ENCODE data around the gene FAM131B.
"Not testable (repeated sequence)": the region's sequence is repeated elsewhere in the genome, so short reads cannot be mapped to it uniquely, and the experiment has no call there.

Gene FAM131B

DNA sequence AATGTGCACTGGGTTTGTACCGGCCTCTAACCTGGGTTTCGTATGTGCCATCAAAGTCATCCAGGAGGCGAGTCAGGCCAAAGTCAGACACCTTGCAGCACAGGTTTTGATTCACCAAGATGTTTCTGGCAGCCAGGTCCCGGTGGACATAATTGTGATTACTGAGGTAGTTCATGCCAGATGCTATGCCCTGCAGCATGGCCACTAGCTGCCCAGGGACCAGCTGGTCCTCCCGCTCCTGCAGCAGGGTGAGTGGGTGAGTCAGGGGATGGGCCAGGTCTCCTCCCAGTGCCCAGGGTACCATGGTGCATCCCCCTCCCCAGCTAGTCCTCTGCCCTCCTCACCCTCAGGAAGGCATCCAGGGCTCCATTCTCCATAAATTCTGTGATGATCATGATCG, 32.3 kb upstream of the FAM131B start:
- DNase-seq, result no peak

DNA sequence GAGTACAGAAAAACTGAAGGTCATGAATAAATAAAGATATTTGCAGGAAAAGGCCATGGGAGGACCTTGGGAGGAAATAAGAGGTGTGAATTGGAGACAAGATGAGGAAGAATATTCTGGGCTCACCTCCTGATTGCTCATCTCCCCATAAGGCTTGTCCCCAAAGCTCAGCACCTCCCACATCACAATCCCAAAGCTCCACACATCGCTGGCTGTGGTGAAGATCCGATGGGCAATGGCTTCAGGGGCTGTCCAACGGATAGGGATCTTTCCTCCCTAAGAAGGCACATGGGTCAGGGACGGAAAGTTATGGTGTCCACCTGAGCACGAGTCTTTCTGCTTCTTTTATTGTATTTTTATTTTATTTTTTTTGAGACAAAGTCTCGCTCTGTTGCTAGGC, 31.6 kb upstream of the FAM131B start:
- DNase-seq, result no peak

DNA sequence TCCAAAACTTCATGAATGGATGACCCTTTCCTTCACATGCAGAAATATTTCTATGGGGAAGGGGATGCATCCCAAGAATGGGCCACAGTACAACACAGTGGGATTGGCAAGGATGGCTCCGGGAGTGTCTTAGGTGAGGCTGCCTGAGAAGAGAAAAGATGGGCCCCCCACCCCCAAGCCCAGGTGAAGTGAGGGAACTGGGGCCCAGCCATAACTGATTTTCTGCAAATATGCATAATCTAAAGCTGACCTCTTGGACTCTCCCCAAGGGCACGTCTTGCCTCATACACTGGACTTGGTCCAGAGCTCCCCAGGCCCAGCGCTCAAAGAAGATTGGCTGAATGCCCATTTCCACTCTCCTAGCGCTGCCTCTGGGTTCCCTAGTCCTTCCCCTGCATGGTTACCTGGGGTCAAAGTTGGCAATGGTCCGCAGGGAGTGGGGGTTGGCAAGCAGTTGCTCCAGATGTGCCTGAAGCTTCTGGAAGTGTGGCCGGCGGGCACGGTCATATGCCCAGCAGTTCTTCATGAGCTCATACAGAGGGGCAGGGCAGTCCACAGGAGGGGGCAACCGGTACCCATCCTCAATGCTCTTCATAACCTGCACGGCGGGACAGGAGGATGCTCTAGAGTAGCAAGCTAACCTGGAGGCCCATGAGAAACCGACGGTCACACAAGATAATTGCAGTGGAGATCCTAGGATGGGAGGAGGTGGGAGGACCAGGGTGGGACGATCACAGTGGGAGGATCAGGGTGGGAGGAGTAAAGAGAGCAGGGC, 30.9 kb upstream of the FAM131B start:
- DNase-seq, result no peak

DNA sequence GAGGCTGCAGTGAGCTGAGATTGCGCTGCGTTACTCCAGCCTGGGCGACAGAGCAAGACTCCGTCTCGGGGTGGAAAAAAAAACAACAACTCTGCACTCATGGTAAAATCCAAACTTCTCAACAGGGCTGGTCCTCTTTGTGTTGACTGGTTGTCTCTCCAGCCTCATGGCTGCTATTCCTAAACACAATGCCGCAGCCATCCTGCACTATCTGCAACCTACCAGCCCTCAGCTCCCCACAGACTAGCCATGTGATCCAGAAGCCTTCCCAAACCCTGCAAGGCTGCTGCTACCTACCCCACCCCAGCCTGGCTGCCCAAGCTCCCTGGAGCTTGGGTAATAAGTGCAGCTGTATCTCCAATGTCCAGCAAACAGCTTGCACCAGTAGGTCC, 30.4 kb upstream of the FAM131B start:
- no peak for DNase-seq

DNA sequence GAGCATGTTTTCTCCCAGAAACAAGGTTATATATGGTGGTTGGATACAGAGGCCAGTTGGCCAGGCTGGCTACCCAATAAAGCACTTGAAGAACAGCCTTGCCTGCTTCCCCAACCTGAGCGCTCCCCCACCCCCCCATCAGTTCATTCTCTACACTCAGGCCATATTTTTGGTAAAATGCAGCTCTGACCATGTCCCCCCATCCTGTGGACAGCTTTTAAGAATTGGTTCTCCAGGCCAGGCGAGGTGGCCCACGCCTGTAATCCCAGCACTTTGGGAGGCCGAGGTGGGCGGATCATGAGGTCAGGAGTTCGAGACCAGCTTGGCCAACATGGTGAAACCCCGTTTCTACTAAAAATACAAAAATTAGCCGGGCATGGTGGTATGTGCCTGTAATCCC, 29.9 kb upstream of the FAM131B start:
- not testable (repeated sequence) for DNase-seq

DNA sequence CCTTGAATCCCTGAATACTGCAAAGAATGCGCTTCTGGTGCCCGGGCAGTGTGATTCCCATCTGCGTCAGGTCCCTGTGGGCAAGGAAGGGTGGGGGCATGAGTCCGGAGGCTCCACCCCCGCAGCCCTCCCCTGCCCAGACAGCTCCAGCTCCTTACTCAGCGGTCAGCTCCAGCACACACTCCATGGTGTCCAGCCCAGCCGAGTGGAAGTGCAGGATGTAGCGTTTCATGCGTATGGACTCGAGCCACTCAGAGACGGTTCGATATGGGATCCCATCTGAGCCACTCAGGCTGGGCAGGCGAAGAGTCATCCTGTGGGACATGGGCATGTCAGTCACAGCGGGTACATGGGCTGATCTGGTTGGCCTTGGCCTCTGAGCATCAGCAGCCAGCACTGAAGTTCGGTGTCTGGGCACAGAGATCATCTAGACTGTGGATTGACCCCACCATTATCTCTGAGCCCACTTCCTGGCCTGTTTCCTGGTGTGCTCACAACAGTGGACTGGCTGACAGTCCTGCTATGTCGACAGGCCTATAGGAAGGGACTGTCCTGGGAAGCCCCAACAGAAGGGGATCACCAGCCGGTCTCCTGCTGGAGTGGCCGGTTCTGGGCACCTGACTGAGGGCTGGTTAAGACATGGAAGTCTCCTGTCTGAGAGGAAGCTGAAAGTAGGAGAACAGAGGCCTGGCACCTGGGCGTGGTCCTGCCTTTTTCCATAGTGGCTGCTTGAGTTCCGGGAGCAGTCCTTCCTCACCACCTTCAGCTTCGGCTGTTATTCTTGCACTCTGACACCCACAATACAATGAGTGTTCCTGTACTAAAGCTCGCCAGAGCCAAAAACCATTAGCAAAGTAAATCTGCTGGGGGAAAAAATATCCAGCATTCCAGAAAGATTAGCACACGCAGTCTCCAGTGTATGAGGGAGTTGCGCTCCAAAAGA, 29.2 kb upstream of the FAM131B start:
- DNase-seq, result no peak

DNA sequence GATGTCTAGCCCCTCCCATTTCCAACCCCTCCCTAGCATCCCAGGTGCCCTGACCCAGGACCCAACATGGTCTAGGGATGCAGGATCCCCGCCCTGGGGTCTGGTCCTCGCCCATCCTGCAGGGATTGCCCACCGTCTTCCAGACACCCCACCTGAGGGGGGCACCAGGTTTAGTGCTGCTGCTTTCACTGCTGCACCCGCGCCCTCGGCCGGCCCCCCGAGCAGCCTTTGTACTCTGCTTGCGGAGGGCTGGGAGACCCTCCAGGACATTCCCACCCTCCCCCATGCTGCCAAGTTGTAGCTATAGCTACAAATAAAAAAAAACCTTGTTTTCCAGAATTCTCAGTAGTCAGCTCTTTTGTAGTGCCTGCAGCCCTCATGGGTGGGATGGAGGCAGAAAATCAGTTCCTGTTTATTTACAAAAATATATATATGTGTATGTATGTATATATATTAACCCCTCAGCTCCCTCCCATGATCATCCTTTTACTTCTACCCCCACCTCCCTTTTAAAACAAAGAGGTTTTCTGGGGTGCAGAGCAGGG, 28.3 kb upstream of the FAM131B start:
- no peak for DNase-seq

DNA sequence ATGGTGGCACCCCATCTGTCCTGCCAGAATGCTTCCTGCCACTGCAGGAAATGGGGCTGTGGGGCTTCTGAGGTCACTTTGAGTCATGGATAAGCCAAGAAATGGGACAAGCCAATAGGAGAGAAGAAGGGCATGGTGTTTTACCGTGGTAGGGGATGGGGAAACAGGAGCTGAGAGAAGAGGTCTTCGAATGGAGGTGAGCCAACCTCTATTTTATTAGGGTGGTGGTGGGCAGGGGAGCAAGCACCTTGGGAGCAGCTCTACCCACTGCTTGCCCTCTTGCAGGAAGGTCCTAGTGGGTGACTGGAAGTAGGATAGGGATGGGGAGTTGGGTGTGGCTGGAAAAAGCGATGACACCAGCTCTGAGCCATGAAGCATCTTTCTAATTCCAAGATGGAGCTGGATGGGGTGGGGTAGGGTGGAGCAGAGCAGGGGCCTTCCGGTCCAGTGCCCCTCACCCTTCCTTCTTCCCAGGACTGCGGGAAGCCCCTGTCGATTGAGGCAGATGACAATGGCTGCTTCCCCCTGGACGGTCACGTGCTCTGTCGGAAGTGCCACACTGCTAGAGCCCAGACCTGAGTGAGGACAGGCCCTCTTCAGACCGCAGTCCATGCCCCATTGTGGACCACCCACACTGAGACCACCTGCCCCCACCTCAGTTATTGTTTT, 27.7 kb upstream of the FAM131B start:
- no peak for DNase-seq

DNA sequence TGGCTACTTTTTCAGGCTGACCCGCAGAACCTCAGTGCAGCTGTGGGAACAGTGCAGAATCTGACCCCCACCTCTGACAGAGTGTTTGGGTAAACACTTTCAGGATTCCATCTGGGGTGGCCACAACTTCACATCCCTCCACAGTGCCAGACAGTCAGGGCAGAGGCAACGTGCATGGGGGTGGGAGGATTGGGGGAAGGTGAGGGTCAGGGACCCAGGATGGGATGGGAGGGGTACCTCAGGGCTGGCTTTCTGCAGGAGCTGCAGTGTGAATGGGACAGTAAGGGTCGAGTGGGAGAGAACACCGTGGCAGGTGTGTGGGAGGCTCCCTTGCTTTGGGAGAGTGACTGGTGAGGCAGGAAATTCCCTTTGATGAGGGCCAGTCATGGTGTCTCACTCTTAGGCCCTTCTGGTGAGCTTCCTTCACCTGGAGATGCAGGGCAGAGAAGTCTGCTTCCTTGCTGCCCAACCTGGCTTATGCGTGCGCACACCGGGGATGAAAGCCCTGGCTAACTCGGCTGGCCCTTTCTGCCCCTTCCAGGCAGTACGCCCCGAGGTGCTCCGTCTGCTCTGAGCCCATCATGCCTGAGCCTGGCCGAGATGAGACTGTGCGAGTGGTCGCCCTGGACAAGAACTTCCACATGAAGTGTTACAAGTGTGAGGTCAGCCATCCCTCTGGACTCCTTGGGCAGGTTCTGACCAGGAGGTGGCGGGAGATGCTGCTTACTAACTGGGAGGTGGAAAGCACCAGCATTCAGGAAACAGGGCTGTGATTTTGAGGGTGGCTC, 27.0 kb upstream of the FAM131B start:
- DNase-seq, result no peak

DNA sequence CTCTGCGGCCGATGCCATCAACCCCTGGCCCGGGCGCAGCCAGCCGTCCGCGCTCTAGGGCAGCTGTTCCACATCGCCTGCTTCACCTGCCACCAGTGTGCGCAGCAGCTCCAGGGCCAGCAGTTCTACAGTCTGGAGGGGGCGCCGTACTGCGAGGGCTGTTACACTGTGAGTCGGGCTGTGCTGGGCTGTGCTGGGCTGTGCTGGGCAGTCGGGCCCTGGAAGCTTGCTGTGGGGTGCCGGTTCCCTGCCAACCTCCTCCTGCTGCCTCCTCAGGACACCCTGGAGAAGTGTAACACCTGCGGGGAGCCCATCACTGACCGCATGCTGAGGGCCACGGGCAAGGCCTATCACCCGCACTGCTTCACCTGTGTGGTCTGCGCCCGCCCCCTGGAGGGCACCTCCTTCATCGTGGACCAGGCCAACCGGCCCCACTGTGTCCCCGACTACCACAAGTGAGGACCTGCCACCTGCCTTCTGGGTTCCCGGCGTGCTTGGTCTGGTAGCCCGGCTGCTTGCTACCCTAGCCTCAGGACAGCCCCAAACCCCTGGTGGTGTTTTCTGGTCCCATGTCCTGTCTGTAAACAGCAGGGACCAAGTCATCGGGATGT, 26.1 kb upstream of the FAM131B start:
- DNase-seq, result no peak

DNA sequence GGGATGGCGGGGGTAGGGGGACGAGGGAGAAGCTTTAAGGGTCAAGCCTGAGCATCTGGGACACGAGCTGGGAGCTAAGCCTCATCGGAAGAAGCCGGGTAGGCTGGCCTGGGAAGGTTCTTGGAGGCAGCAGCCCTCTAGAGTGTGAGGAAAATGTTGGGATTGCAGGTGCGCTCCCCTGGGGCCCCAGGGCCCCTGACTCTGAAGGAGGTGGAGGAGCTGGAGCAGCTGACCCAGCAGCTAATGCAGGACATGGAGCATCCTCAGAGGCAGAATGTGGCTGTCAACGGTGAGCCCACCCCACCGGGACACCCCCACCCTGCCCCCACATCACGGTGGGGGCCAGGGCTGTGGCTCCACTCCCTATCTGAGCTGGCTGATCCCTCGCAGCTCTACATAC, 25.5 kb upstream of the FAM131B start:
- DNase-seq, result no peak

DNA sequence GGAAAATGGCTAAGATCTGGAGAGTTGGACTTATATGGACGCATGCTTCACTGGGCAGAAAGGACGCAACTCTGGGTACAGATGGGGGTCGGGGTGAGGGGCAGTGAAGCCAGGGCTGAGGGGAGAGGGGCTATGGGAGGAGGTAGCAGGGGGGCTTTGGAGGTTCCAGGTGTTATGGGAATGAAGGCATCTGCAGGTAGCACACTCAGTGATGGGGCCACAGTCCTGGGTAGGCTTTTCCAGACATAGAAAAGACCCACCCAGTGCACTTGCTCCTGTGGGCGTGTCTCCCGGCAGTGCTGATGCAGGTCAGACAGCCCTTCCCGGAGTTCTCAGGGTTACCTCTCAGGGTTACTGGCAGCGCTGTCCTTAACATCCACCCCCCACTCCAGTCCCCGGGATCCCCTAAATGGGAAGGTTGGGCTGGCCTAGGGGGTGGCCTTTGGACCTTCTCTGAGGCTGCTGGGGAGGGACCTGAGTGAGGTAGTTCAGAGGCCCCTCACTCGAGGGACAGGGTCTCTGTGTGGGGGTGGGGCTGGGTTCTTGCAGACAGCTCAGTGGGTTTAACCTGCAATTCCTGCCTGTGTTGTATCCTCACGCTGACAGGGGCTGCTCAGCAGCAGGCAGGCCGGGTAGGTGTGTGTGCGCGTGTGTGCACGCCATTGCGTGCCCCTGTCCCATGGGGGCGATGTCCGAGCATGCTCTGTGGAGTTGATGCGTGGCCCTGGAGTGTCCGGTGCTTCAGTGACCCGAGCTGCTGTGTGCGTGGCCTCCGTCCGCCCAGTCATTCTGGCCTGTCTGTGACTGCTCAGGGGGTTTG, 24.9 kb upstream of the FAM131B start:
- no peak for DNase-seq

DNA sequence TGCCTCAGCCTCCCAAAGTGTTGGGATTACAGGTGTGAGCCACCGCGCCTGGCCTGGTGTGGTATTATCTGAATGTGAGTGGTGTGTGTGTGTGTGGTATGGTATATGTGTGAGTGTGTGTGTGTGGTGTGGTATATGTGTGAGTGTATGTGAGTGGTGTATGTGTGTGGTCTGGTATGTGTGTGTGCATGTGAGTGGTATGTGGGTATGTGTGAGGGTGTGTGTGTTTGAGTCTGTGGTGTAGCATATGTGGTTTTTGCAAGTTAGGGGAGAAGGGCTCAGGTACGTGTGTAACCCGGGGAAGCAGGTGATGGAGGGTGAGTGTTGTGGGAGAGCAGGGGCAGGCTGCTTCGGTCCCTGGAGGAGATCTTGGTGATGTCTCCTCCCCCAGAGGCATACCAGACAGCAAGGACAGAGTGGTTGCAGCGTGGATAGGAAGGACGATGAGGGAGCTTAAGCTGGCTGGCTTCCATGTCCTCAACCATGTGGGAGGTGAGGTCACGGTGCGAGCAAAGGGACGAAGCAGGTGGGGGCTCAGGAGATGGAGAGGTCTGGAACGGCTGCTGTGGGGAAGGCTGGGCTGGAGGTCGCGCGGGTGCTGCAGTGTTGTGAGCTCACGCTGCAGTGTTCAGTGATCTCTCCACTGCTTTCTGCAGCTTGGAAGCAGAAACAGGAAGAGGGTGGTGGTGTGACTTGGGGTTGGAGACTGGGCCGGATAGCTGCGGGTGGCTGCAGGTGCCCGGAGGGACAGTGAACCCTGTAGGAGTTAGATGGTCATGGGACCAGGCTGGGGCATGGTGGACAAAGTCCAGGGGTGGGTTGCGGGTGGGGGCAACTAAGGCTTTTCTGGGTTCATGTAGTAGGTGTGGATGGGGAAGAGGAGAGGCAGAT, 23.6 kb upstream of the FAM131B start:
- DNase-seq, result no peak

DNA sequence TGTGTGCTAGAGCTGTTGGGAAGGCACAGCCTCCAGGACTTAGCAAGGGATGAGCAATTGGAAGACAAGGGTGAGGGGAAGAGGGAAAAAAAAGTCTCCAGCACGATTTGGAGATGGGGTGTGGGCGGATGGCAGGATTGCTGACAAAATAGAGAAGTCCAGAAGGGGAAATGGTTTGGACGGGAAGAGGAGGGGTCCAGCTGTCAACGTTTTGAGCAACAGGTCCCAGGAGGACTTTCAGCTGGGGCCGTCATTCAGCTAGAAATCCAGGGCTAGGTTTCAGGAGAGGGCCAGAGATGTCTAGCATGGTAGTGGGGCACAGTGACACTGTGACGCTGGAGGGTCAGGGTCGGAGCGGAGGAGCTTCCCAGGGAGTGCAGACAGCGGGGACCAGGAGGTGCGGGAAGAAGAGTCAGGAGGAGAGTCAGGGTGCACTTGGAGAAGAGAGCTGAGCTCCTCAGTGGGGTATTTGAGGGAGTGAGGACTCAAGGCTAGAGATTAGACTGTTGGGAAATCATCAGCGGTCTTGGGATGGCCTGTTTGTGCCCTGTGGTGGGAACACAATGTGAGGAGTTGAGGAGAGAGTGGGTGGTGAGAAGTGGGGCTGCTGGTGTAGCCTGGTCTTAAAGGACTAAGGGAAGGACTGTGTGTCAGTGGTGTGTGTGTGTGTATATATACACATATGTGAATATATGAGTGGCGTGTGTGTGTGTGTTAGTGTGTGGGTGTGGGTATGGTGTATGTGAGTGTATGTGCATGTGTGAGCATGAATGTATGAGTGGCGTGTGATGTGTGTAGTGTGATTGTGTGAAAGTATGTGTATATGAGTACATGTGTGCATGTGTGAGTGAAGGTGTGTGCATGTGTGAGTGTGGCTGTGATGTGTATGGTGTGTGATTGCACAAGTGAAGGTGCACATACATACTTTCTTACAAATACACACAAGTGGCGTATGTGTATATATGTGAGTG, 22.4 kb upstream of the FAM131B start:
- no peak for DNase-seq

DNA sequence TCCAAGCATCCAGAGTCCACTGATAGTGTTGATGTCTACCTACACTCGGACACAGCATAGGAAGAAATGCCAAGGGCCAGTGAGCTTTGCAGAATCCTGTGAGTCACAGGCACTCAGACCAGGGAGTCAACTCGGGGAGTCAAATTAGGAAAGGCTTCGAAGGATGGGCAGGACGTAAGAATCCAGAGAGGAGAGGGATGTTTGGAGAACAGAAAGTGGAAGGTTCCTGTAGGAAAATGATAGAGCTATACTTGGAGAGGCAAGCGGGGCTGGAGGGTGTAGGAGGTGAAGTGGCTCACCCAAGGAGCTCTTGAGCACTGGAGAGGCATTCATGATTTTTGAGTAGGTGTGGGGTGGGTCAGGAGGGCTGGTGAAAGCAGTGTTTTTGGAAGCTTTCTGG, 21.6 kb upstream of the FAM131B start:
- DNase-seq, result no peak

DNA sequence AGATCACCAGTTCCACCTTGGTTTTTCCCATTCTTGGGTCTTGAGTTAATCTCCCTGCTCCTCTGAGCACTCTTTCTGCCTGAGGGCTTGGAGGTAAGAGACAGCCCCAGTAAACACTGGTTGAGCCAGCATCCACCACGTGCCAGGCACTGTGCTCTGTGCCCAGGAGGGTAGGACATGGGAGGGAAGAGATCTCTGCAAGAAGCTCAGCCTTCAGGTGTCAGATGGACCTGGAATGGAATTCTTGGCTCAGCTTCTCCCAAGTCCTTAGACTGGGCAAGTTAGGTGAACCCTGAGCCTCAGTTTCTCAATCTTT, 21.1 kb upstream of the FAM131B start:
- no peak for DNase-seq

DNA sequence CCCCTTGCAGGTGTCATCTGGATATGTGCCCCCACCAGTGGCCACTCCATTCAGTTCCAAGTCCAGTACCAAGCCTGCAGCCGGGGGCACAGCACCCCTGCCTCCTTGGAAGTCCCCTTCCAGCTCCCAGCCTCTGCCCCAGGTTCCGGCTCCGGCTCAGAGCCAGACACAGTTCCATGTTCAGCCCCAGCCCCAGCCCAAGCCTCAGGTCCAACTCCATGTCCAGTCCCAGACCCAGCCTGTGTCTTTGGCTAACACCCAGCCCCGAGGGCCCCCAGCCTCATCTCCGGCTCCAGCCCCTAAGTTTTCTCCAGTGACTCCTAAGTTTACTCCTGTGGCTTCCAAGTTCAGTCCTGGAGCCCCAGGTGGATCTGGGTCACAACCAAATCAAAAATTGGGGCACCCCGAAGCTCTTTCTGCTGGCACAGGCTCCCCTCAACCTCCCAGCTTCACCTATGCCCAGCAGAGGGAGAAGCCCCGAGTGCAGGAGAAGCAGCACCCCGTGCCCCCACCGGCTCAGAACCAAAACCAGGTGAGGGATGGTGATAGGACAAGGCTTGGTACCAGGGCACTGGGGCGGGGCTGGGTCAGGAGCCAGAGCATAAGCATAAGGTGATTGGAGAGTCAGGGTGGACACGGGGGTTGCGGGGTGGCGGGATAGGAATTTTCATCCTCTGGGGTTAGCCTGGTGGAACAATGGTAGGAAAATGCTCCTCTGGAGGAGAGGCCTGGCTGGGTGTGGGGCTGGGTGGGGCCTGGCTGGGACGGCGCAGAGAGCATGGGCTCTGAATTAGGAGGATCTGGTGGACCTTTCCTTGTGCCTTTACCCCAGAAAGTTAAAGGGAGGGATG, 20.5 kb upstream of the FAM131B start:
- DNase-seq, result no peak

Data from NCI-H1105 treated with DMSO at 0.1 percent for 48 hours (cell line).